Esophagus (tissue), 2 donors: ENCODE results near the gene CASQ2. TPM values are rescaled to one million over a fixed set of nuclear protein-coding genes. Genes with fewer than 3 reads are reported as not detected.

Experiments used
- H3K27ac ChIP-seq, 2 donors: one replicate each; pipeline ENCODE4 v1.5.1; 2013; ENCODE audit warnings: low read depth in 2 of 2, mild to moderate bottlenecking in 2 of 2, inconsistent platforms in 1 of 2, low read length in 1 of 2, moderate library complexity in 1 of 2
- H3K27me3 ChIP-seq, 2 donors: one replicate each; pipeline ENCODE4 v1.6.1; 2013; ENCODE audit warnings: low read length in 2 of 2, control low read depth in 1 of 2, mild to moderate bottlenecking in 1 of 2; ENCODE audit not compliant: insufficient read depth in 2 of 2, control insufficient read depth in 1 of 2
- H3K36me3 ChIP-seq, 2 donors: one replicate each; pipeline ENCODE4 v1.6.1; 2013; ENCODE audit warnings: low read length in 1 of 2; ENCODE audit not compliant: control insufficient read depth in 2 of 2, insufficient read depth in 2 of 2
- H3K4me1 ChIP-seq, 2 donors: one replicate each; pipeline ENCODE4 v1.6.1; 2013; ENCODE audit warnings: low read length in 1 of 2; ENCODE audit not compliant: control insufficient read depth in 2 of 2, insufficient read depth in 2 of 2
- H3K4me3 ChIP-seq, 2 donors: one replicate each; pipeline ENCODE4 v1.5.1; 2013; ENCODE audit warnings: low read length in 2 of 2, mild to moderate bottlenecking in 2 of 2, low read depth in 1 of 2, moderate library complexity in 1 of 2
- H3K9me3 ChIP-seq, 2 donors: one replicate each; pipeline ENCODE4 v1.6.1; 2013; ENCODE audit warnings: mild to moderate bottlenecking in 2 of 2, low read depth in 1 of 2, low read length in 1 of 2, moderate library complexity in 1 of 2; ENCODE audit not compliant: control insufficient read depth in 2 of 2, insufficient read depth in 1 of 2
- WGBS, 2 donors: extraction: QIAGEN DNeasy Blood & Tissue Kit; methylation state at CpG; one replicate each; pipeline ENCODE4 v1.1.7; 2013; 5-methylcytosine and 5-hydroxymethylcytosine counted together
- polyA plus RNA-seq, 2 donors: library from polyadenylated mRNA; stranded (reverse); fragments of 200-250 nt; gene quantifications; one replicate each; pipeline ENCODE4 v1.2.3, GENCODE V29; 2013
- donor health status: healthy with polysubstance abuse.
- donor health status: Bipolar disorder and iron deficiency.

Gene CASQ2
- polyA plus RNA-seq, 2 donors: 2.2 to 6.7 TPM

DNA sequence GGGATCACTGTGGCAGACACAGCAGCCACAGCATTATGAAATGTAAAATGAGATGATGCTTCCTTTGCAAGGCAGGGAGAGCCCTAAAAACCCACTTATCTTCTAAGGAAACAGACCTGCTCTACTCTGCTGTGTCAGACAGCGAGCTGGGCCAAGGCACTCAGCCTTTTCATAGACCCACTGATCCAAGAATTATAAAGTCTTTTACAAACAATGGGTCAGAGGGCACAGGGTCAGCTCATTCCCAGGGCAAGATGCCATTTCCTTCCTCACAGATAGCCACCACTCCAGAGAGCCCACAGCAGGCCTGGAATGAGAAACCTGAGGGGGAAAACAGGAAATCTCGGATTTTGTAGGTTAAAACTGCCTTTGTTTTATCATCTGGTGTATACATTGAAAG is 42.9 kb downstream of the CASQ2 start:
- no peak overlapping the region for H3K27ac ChIP-seq
- no peaks in the 10 kb centered on the region for H3K27me3 ChIP-seq
- H3K4me1 ChIP-seq: peaks cover 0 to 4% of the 10 kb centered on the region in 2 donors
- WGBS, 2 donors: 64 to 73% methylated on average over 2 of the region's 2 CpGs
- H3K9me3 ChIP-seq: no peaks in the 10 kb centered on the region
- no peaks in the 10 kb centered on the region for H3K36me3 ChIP-seq
- H3K4me3 ChIP-seq: no peak overlapping the region

DNA sequence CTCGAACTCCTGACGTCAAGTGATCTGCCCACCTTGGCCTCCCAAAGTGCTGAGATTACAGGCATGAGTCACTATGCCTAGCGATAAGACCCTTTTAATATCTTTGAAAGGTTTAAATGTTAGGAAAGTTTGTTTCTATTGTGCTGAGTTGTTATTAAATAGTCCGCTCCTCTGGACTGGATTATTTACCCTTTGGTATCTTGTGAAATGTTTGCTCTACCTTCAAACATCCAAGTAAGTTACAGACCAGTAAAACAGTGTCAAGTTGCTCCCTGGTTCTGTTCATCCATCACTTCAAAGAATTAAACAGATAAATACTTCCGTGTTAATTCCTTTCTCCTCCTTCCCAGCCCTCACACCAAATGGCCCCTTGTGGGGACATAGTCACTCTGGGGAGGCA is 44.8 kb downstream of the CASQ2 start:
- no peak overlapping the region for H3K4me3 ChIP-seq
- H3K9me3 ChIP-seq: no peaks in the 10 kb centered on the region
- no peaks in the 10 kb centered on the region for H3K36me3 ChIP-seq
- 73 to 85% methylated on average over 5 of the region's 5 CpGs for WGBS, 2 donors
- H3K27me3 ChIP-seq: no peaks in the 10 kb centered on the region
- H3K4me1 ChIP-seq: peaks cover 0 to 4% of the 10 kb centered on the region in 2 donors
- no peak overlapping the region for H3K27ac ChIP-seq

DNA sequence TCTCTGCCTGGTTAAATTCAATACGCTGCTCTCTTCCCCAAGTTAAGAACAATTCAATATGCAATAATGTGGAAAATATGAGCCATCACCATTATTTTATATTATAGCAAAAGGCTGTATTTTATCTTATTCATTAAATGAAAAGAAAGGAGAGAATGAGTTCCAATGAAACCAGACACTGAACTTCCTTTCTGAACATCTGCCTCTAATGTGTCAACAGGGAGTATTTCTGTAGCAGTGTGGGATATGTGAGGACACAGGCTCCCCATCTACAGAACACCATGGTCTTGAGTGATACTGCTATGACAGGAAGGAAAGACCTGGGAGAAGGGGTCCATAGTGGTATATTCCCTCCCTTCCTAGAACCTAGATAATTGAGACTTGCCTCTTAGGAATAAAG is 46.3 kb downstream of the CASQ2 start:
- no peaks in the 10 kb centered on the region for H3K36me3 ChIP-seq
- WGBS, 2 donors: 88 to 94% methylated on average over 1 of the region's 1 CpG
- no peak overlapping the region for H3K4me3 ChIP-seq
- H3K4me1 ChIP-seq: no peaks in the 10 kb centered on the region
- H3K27ac ChIP-seq: no peak overlapping the region
- H3K9me3 ChIP-seq: no peaks in the 10 kb centered on the region
- no peaks in the 10 kb centered on the region for H3K27me3 ChIP-seq

DNA sequence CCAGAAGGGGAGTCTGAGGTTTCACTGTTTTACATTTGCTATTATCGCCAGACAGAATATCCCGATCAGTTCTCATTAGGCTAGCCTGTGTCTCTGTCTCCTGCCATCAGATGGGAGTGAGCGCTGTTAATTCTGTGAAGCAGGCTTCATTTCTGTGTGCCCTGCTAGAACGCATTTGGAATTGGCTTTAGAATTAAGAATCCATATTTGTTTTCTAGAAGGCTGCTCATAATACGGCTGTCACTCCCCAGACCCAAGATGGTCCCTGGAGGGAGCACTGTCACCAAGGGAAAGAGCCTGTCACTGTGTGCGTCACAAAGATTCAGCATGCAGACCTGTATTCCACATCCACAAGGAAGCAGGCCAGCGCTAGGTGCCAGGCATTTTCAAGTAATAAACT is 49.2 kb downstream of the CASQ2 start:
- Histone ChIP-seq H3K36me3 (no peaks in the 10 kb centered on the region), H3K27ac (no peak overlapping the region), H3K4me3 (no peak overlapping the region), H3K9me3 (no peaks in the 10 kb centered on the region), H3K4me1 (peaks cover 0 to 2% of the 10 kb centered on the region in 2 donors), H3K27me3 (no peaks in the 10 kb centered on the region)
- 94 to 96% methylated on average over 7 of the region's 7 CpGs for WGBS, 2 donors

DNA sequence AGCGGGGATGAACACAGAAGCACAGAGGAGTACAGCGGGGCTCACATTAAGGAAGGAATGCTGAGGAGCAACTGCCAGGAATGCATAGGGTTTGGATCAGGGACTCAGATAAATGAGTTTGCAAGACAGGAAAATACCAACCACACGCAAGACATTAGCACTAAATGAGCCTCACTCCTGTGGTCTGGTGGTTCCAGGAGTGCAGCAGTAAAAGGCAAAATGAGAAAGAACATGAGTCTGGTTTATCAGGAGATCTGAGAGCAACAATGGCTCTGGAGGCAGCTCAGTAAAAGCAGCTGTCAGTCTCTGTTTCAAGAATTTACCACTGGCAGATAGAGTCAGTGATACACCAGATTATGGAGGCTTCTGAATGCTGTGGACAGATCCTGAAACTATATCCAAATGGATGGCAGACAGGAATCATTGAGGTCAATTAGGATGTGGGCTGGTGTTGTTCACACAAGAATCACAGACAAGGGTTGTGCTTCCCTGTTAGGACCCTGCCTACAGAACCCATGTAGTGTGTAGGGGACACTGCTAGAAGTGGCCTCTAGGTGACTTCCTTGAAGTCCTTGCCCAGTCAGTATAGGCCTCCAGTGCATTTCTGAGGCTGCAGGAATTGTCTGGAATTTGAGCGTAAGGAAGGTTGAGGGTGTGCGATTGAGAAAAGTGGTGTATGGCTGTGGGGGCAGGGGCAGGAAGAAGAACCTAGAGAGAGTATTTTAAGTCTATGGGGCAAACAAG is 50.3 kb downstream of the CASQ2 start:
- Histone ChIP-seq H3K27me3 (no peaks in the 10 kb centered on the region), H3K27ac (no peak overlapping the region), H3K36me3 (no peaks in the 10 kb centered on the region), H3K9me3 (no peaks in the 10 kb centered on the region), H3K4me3 (no peak overlapping the region), H3K4me1 (peaks cover 2 to 8% of the 10 kb centered on the region in 2 donors)
- 82 to 84% methylated on average over 5 of the region's 5 CpGs for WGBS, 2 donors

DNA sequence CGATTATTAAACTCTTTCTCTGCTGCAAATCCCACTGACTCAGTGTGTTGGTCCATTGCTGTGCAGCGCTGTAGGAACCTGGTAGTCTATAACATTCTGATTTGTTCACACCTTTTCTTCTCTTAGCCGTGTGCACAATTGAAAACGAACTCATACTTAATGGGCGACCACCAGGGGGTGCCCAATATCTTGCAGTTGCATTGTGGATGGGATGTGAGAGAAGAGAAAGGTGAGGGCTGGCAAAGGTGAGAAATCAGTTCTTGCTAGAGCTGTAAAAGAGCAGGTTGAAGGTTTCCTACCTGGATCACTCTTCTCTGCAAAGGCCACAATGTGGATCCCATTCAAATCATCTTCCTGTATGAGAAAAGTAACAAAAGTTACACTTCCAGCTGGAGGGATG is 51.0 kb downstream of the CASQ2 start:
- no peaks in the 10 kb centered on the region for H3K9me3 ChIP-seq
- H3K4me3 ChIP-seq: no peak overlapping the region
- peaks cover 2 to 12% of the 10 kb centered on the region in 2 donors for H3K4me1 ChIP-seq
- WGBS, 2 donors: 55 to 56% methylated on average over 5 of the region's 5 CpGs
- no peak overlapping the region for H3K27ac ChIP-seq
- no peaks in the 10 kb centered on the region for H3K36me3 ChIP-seq
- no peaks in the 10 kb centered on the region for H3K27me3 ChIP-seq

DNA sequence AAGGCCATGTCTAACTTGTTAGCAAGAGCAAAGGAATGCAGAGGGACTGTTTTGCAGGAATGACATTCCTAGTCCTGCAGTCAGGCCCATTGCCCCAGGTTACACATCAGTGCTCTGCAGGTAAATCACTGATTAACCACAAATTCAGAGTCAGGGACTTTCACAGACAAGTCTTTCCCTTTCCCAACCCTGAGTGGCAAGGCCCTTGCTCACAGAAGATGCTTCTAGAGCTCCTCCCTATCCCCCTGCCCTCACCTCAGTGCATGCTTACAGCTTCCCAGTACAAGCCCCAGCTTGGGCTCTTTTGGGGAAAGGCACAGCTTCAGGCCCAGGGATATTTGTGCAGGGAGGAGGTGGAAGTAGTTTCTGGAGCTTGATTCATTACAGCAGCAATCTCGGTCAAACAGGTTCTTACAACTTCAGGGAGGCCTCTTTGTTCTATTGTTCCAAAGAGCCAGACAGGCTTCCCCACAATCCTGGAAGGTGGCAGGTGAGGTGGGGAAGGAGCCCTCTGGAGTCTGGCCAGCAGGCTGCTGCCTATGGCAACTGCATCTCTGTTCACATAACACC is 53.9 kb downstream of the CASQ2 start:
- Histone ChIP-seq H3K4me1 (peaks cover 2 to 19% of the 10 kb centered on the region in 2 donors), H3K36me3 (no peaks in the 10 kb centered on the region), H3K27me3 (no peaks in the 10 kb centered on the region), H3K9me3 (no peaks in the 10 kb centered on the region), H3K27ac (peak overlapping the region; percentile 51 to 69), H3K4me3 (no peak overlapping the region)
- WGBS, 2 donors: 37 to 42% methylated on average over 1 of the region's 1 CpG

DNA sequence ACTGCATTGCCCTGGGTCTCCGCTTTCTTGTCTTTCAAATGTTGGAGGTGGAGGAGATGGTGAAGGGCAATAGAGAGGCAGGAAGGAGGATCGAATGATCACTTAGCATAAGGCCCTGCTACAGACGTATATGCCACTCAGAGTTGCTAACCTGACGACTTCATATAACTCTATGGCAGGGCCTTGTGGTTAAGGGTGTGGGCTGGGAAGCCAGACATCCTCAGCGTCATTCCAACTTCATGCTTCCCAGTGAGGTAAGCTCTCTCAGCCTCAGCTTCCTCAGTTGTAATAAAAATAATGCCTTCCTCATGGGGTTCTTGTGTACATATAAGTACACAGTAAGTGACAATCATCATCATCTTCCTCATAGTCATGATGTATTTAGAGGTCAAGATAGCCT is 54.6 kb downstream of the CASQ2 start:
- Histone ChIP-seq H3K27ac (peak overlapping the region; percentile 38 to 51), H3K36me3 (no peaks in the 10 kb centered on the region), H3K4me3 (no peak overlapping the region), H3K27me3 (no peaks in the 10 kb centered on the region), H3K9me3 (no peaks in the 10 kb centered on the region), H3K4me1 (peaks cover 2 to 19% of the 10 kb centered on the region in 2 donors)
- WGBS, 2 donors: 74 to 75% methylated on average over 5 of the region's 5 CpGs

DNA sequence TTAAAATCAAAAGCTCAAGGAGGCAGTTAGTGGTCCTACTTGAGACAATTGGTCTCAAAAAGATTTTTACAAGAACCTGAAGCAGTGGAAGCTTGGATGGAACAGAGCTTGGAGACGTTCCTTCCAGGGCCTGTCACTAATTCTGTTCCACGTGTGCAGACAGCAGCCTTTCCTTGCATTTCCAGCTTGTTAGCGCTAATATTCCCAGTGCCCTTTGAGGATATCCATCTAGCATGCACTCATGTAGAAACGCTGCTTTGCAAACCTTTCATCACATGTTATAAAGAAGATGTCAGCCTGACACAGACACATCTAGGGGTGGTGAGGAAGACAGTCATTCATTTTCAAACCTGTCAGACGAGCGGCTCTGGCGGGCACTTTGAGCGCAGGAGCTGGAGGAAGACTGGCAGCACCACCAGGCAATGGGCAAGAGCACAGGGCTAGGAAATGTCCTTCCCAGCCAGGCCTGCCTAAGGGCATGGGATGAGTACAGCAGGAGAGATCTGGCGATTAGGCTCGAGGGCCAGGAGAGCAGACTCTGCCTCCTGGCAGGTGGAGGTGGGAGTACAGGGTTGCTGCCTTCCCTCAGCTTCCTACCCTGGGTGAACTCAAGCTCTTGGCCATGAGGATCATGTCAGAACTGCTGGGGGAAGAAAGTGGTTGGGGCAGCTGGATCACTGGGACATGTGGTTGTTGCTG is 55.5 kb downstream of the CASQ2 start:
- peaks cover 2 to 19% of the 10 kb centered on the region in 2 donors for H3K4me1 ChIP-seq
- H3K9me3 ChIP-seq: no peaks in the 10 kb centered on the region
- no peaks in the 10 kb centered on the region for H3K27me3 ChIP-seq
- H3K36me3 ChIP-seq: no peaks in the 10 kb centered on the region
- WGBS, 2 donors: 51 to 70% methylated on average over 10 of the region's 10 CpGs
- H3K4me3 ChIP-seq: no peak overlapping the region
- peak overlapping the region in 1 of 2 donors; percentile 50 for H3K27ac ChIP-seq
